H1 (cell line): Measurements from ENCODE around the gene OR2T4. TPM values are rescaled to one million over a fixed set of nuclear protein-coding genes. Genes with fewer than 3 reads are reported as not detected.

Source experiments
- CHD7 ChIP-seq: fragments of 300-600 bp; sonication (generic); IDR thresholded peaks from 2 replicates; pipeline ENCODE4 v1.7.1; 2012; ENCODE audit warnings: low read length, moderate library complexity, mild to moderate bottlenecking, inconsistent platforms; ENCODE audit not compliant: insufficient replicate concordance
- JUND ChIP-seq: IDR thresholded peaks from 2 replicates; pipeline ENCODE4 v1.6.1; 2011; ENCODE audit warnings: mild to moderate bottlenecking, improper control_type of control experiment, low read length
- KDM5A ChIP-seq: fragments of 200-600 bp; IDR thresholded peaks from 2 replicates; pipeline ENCODE4 v1.7.1; 2012; ENCODE audit warnings: mild to moderate bottlenecking, low read length, inconsistent platforms, mixed read lengths
- SIX5 ChIP-seq: IDR thresholded peaks from 2 replicates; pipeline ENCODE4 v1.6.1; 2011; ENCODE audit warnings: mild to moderate bottlenecking, low read depth, low read length
- TAF1 ChIP-seq: IDR thresholded peaks from 2 replicates; pipeline ENCODE4 v1.6.1; 2011; ENCODE audit warnings: mild to moderate bottlenecking, low read depth, low read length
- polyA plus RNA-seq, 7 experiments: library from polyadenylated mRNA; depleted of rRNA in 3 of 7; stranded (reverse) in 5 of 7; unstranded in 2 of 7; fragments of >200 nt in 5 of 7; fragments of 200-250 nt in 2 of 7; gene quantifications; 1 replicate in 5 of 7; 2 replicates in 1 of 7; 4 replicates in 1 of 7; pipeline versions ENCODE4 v1.2.1 to v1.2.3, GENCODE V29; 2011 to 2013; ENCODE audit warnings: missing spikeins in 2 of 7, mixed read lengths in 2 of 7
- total RNA-seq: library from RNA; stranded (reverse); fragmentation: NEBNext Ultra II Directional; extraction: Animal tissue kit (Norgen Biotek cat#: 25700); gene quantifications from 2 replicates; pipeline ENCODE4 v1.2.1, GENCODE V29; 2021
- TF ChIP-seq, protein P1 (sequence below): IDR thresholded peaks from 2 replicates; pipeline ENCODE4 v1.6.1; 2011; ENCODE audit warnings: low read length, improper control_type of control experiment

OR2T4 gene
- total and polyA plus RNA-seq, 2 of the 8 experiments (the other 6 are each of a cell fraction or from before 2014, with no cell fraction given), result not detected

- no peak for TF ChIP-seq CHD7
- no peak for TF ChIP-seq KDM5A
- no peak for TF ChIP-seq SIX5
- TF ChIP-seq JUND, result no peak
- TF ChIP-seq TAF1, result no peak
- TF ChIP-seq, protein P1, sequence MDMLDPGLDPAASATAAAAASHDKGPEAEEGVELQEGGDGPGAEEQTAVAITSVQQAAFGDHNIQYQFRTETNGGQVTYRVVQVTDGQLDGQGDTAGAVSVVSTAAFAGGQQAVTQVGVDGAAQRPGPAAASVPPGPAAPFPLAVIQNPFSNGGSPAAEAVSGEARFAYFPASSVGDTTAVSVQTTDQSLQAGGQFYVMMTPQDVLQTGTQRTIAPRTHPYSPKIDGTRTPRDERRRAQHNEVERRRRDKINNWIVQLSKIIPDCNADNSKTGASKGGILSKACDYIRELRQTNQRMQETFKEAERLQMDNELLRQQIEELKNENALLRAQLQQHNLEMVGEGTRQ, result no peak
Observed at GRCh38 chr1:248359415-248359814, 2.0 kb upstream of the OR2T4 start (continued).
